GM12873 (cell line): ENCODE data around the gene INHBB.

Source experiments
- CTCF ChIP-seq: IDR thresholded peaks from 2 replicates; pipeline ENCODE4 v1.5.1; 2012; ENCODE audit warnings: low read depth, mild to moderate bottlenecking, moderate library complexity, low read length, control low read depth; ENCODE audit not compliant: insufficient read depth; ENCODE audit errors: missing control alignments

The INHBB gene

GRCh38 chr2:120322329-120322728 lies 23.6 kb upstream of the INHBB start:
- TF ChIP-seq CTCF, result no peak

- no peak for TF ChIP-seq CTCF
These were observed 22.7 kb upstream of the INHBB start for GRCh38 chr2:120323214-120323613.

- no peak for TF ChIP-seq CTCF
These were observed 22.0 kb upstream of the INHBB start for GRCh38 chr2:120323807-120324399.

- no peak for TF ChIP-seq CTCF
These were observed 21.0 kb upstream of the INHBB start for GRCh38 chr2:120324933-120325332.

- TF ChIP-seq CTCF, result no peak
These were observed 19.9 kb upstream of the INHBB start for GRCh38 chr2:120326066-120326465.

GRCh38 chr2:120330946-120331822 lies 14.8 kb upstream of the INHBB start:
- TF ChIP-seq CTCF, result no peak

GRCh38 chr2:120331903-120332302 lies 14.0 kb upstream of the INHBB start:
- TF ChIP-seq CTCF, result no peak
